IMR-90 (cell line): ENCODE measurements around the gene BATF2. TPM values are rescaled to one million over a fixed set of nuclear protein-coding genes. Genes with fewer than 3 reads are reported as not detected.
A peak's percentile ranks its signal among the peaks of the same experiment; 100 is the strongest.

ENCODE experiments used
- ATAC-seq: fragments of 200-7000 bp; cut with Tn5 transposase; 2 replicates; pipeline ENCODE4 v1.9.1; 2020; ENCODE audit warnings: low read depth, mild to moderate bottlenecking, moderate library complexity
- BruUV-seq: library from RNA; stranded (reverse); fragments of 400-500 nt; replicated peaks from 2 replicates; lab custom pipeline; 2021; lab: Mats Ljungman, UMichigan
- CTCF ChIA-PET: fragments of 300-600 bp; formaldehyde crosslinking; extraction: SDS; loops from one replicate; lab custom pipeline; 2021; ENCODE audit warnings: antibody characterized with exemption; lab: Yijun Ruan, JAX
- POLR2A ChIA-PET: fragments of 300-600 bp; sonication (Branson Sonifier 250); formaldehyde crosslinking; loops from one replicate; lab custom pipeline; 2022; ENCODE audit warnings: antibody characterized with exemption; ENCODE audit not compliant: unreplicated experiment; lab: Charles Lee
- DNase-seq: peaks from one replicate; pipeline ENCODE4 v3.0.0; 2013
- H2AFZ ChIP-seq: replicated peaks from 2 replicates; pipeline ENCODE3; 2013; ENCODE audit warnings: low read length, mild to moderate bottlenecking; ENCODE audit not compliant: poor library complexity
- H2AK5ac ChIP-seq: 2 replicates; pipeline ENCODE4 v1.6.1; 2013; ENCODE audit warnings: low read depth, low read length, inconsistent platforms
- H2AK9ac ChIP-seq: replicated peaks from 2 replicates; pipeline ENCODE3; 2013; ENCODE audit warnings: mild to moderate bottlenecking, low read depth, low read length, moderate library complexity; ENCODE audit not compliant: poor library complexity
- H2BK120ac ChIP-seq: 2 replicates; pipeline ENCODE4 v1.6.1; 2013; ENCODE audit warnings: low read depth, low read length, inconsistent platforms
- H2BK15ac ChIP-seq: 3 replicates; pipeline ENCODE4 v1.6.1; 2013; ENCODE audit warnings: low read depth, low read length, inconsistent platforms
- H2BK20ac ChIP-seq: 2 replicates; pipeline ENCODE4 v1.6.1; 2013; ENCODE audit warnings: low read depth, mild to moderate bottlenecking, inconsistent platforms, low read length, moderate library complexity
- H2BK5ac ChIP-seq: 2 replicates; pipeline ENCODE4 v1.6.1; 2013; ENCODE audit warnings: mild to moderate bottlenecking, low read depth, low read length, inconsistent platforms; ENCODE audit not compliant: poor library complexity, severe bottlenecking
- H3K14ac ChIP-seq: replicated peaks from 2 replicates; pipeline ENCODE4 v1.6.1; 2013; ENCODE audit warnings: low read depth, low read length, inconsistent platforms
- H3K18ac ChIP-seq: 2 replicates; pipeline ENCODE4 v1.6.1; 2013; ENCODE audit warnings: low read depth, low read length, control low read depth
- H3K23ac ChIP-seq: 2 replicates; pipeline ENCODE4 v1.6.1; 2013; ENCODE audit warnings: low read depth, low read length, inconsistent platforms
- H3K27ac ChIP-seq: 2 replicates; pipeline ENCODE4 v1.5.1; 2013; ENCODE audit warnings: mild to moderate bottlenecking, control low read depth, low read length; ENCODE audit not compliant: insufficient read depth
- H3K27me3 ChIP-seq: 2 replicates; pipeline ENCODE4 v1.6.1; 2013; ENCODE audit warnings: low read length; ENCODE audit not compliant: control insufficient read depth, insufficient read depth
- H3K36me3 ChIP-seq: 2 replicates; pipeline ENCODE4 v1.6.1; 2013; ENCODE audit warnings: low read length, mixed read lengths; ENCODE audit not compliant: control insufficient read depth, insufficient read depth
- H3K4ac ChIP-seq: 2 replicates; pipeline ENCODE4 v1.6.1; 2013; ENCODE audit warnings: low read depth, low read length, inconsistent platforms
- H3K4me1 ChIP-seq: 2 replicates; pipeline ENCODE4 v1.6.1; 2013; ENCODE audit warnings: low read length, mixed read lengths; ENCODE audit not compliant: control insufficient read depth, insufficient read depth
- H3K4me2 ChIP-seq: 2 replicates; pipeline ENCODE4 v1.6.1; 2013; ENCODE audit warnings: low read depth, mild to moderate bottlenecking, control low read depth, low read length, moderate library complexity
- H3K4me3 ChIP-seq: 2 replicates; pipeline ENCODE4 v1.5.1; 2013; ENCODE audit warnings: low read depth, mild to moderate bottlenecking, control low read depth, low read length, moderate library complexity; ENCODE audit not compliant: insufficient read depth
- H3K56ac ChIP-seq: 2 replicates; pipeline ENCODE4 v1.6.1; 2013; ENCODE audit warnings: low read length, inconsistent platforms; ENCODE audit not compliant: insufficient read depth; ENCODE audit errors: extremely low read depth
- H3K79me1 ChIP-seq, 2 experiments: 2 replicates each; pipeline ENCODE4 v1.6.1; 2013; ENCODE audit warnings: low read length in 2 of 2, inconsistent platforms in 1 of 2, low read depth in 1 of 2
- H3K9ac ChIP-seq: 2 replicates; pipeline ENCODE4 v1.6.1; 2013; ENCODE audit warnings: low read depth, low read length, control low read depth
- H3K9me1 ChIP-seq: 2 replicates; pipeline ENCODE4 v1.6.1; 2013; ENCODE audit warnings: low read length, inconsistent platforms; ENCODE audit not compliant: insufficient read depth
- H3K9me3 ChIP-seq: 2 replicates; pipeline ENCODE4 v1.6.1; 2013; ENCODE audit warnings: low read length; ENCODE audit not compliant: control insufficient read depth, insufficient read depth
- H4K20me1 ChIP-seq: 2 replicates; pipeline ENCODE4 v1.6.1; 2013; ENCODE audit warnings: low read length, inconsistent platforms; ENCODE audit not compliant: insufficient read depth
- H4K5ac ChIP-seq: 2 replicates; pipeline ENCODE4 v1.6.1; 2013; ENCODE audit warnings: mild to moderate bottlenecking, low read depth, low read length, control low read depth
- H4K8ac ChIP-seq, 2 experiments: 2 replicates each; pipeline ENCODE4 v1.6.1; 2013; ENCODE audit warnings: low read depth in 2 of 2, low read length in 2 of 2, control low read depth in 1 of 2, inconsistent platforms in 1 of 2
- H4K91ac ChIP-seq: 2 replicates; pipeline ENCODE4 v1.6.1; 2013; ENCODE audit warnings: low read depth, low read length, inconsistent platforms; ENCODE audit not compliant: insufficient read depth
- BHLHE40 ChIP-seq: fragments of 150-350 bp; IDR thresholded peaks from 2 replicates; pipeline ENCODE4 v1.6.1; 2016; ENCODE audit warnings: mild to moderate bottlenecking, low read depth, low read length
- CHD1 ChIP-seq: IDR thresholded peaks from 2 replicates; pipeline ENCODE4 v1.6.1; 2012; ENCODE audit warnings: low read depth, low read length, improper control_type of control experiment
- CTCF ChIP-seq: conservative IDR thresholded peaks from 2 replicates; pipeline ENCODE4 v1.5.1; 2012; ENCODE audit warnings: mild to moderate bottlenecking, low read depth, low read length, improper control_type of control experiment
- ELK1 ChIP-seq: fragments of 150-350 bp; IDR thresholded peaks from 2 replicates; pipeline ENCODE4 v1.6.1; 2016; ENCODE audit warnings: low read depth, mild to moderate bottlenecking, low read length, moderate library complexity, borderline replicate concordance
- FOS ChIP-seq: fragments of 150-350 bp; IDR thresholded peaks from 2 replicates; pipeline ENCODE4 v1.6.1; 2016; ENCODE audit warnings: low read depth, low read length
- MAFK ChIP-seq: IDR thresholded peaks from 2 replicates; pipeline ENCODE4 v1.6.1; 2012; ENCODE audit warnings: low read depth, low read length, improper control_type of control experiment
- NFE2L2 ChIP-seq: fragments of 150-350 bp; IDR thresholded peaks from 2 replicates; pipeline ENCODE4 v1.6.1; 2016; ENCODE audit warnings: low read depth, mild to moderate bottlenecking, low read length
- POLR2A ChIP-seq: IDR thresholded peaks from 2 replicates; pipeline ENCODE4 v1.6.1; 2012; ENCODE audit warnings: mild to moderate bottlenecking, low read depth, low read length
- RAD21 ChIP-seq: IDR thresholded peaks from 2 replicates; pipeline ENCODE4 v1.6.1; 2012; ENCODE audit warnings: low read length, improper control_type of control experiment
- RCOR1 ChIP-seq: IDR thresholded peaks from 2 replicates; pipeline ENCODE4 v1.6.1; 2012; ENCODE audit warnings: mild to moderate bottlenecking, low read length, improper control_type of control experiment; ENCODE audit not compliant: insufficient replicate concordance
- RFX5 ChIP-seq: IDR thresholded peaks from 2 replicates; pipeline ENCODE4 v1.8.0; 2012; ENCODE audit warnings: low read depth, mild to moderate bottlenecking, low read length, moderate library complexity
- SMC3 ChIP-seq: fragments of 150-350 bp; IDR thresholded peaks from 2 replicates; pipeline ENCODE4 v1.6.1; 2016; ENCODE audit warnings: low read depth, mild to moderate bottlenecking, antibody characterized with exemption, low read length, moderate library complexity
- USF2 ChIP-seq: fragments of 150-350 bp; IDR thresholded peaks from 2 replicates; pipeline ENCODE4 v1.6.1; 2017; ENCODE audit warnings: mild to moderate bottlenecking, antibody characterized with exemption, low read length, low read depth
- WGBS, 2 experiments: methylation state at CpG; one replicate each; pipeline versions ENCODE4 v1.1.5 to v1.1.7; 2013; ENCODE audit warnings: missing lambda C conversion rate in 2 of 2; ENCODE audit not compliant: insufficient read length in 1 of 2; ENCODE audit errors: extremely low coverage in 2 of 2; 5-methylcytosine and 5-hydroxymethylcytosine counted together
- dilution Hi-C: fragments of 300-500 bp; cut with HindIII; formaldehyde crosslinking; loops from one replicate; pipeline ENCODE4 v1.14.3; 2018; ENCODE audit warnings: low sequenced_read_pairs; ENCODE audit not compliant: unreplicated experiment
- in situ Hi-C: fragments of 300-500 bp; cut with MboI; formaldehyde crosslinking; loops from 3 replicates; pipeline ENCODE4 v1.14.3; 2019; ENCODE audit warnings: low sequenced_read_pairs, inconsistent platforms, mixed read lengths
- intact Hi-C: fragments of 100-400 bp; cut with micrococcal nuclease; formaldehyde crosslinking; loops from 2 replicates; pipeline ENCODE4 v1.10.0; 2022
- polyA plus RNA-seq, 3 experiments: library from polyadenylated mRNA; depleted of rRNA; stranded (reverse); fragments of >200 nt; gene quantifications; 2 replicates each; pipeline ENCODE4 v1.2.3, GENCODE V29; 2012; ENCODE audit warnings: low replicate concordance in 1 of 3
- total RNA-seq: library from RNA; depleted of rRNA; stranded (reverse); fragments of >200 nt; gene quantifications from 2 replicates; pipeline ENCODE4 v1.2.3, GENCODE V29; 2012

Gene BATF2
- total and polyA plus RNA-seq, 2 of the 4 experiments (the other 2 are of a cell fraction): 0.36 to 1.2 TPM

GRCh38 chr11:65042891-65043290 is 46.1 kb upstream of the BATF2 start:
- CTCF ChIA-PET: interaction anchor here (1.1 kb wide), 1 partner anchor 15 kb away, joined by 3 read pairs; no protein-coding TSS in a partner anchor

More at GRCh38 chr11:65042891-65043290, 46.1 kb upstream of the BATF2 start:
- in situ Hi-C loops: no loop called here
- Histone ChIP-seq H4K5ac (no peak overlapping the region), H2BK20ac (no peak overlapping the region), H3K27me3 (no peaks in the 10 kb centered on the region), H3K23ac (0 out of 2 replicates have a peak overlapping the region, but pooled peaks have one; percentile 38), H3K79me1 (peaks cover 17 to 37% of the 10 kb centered on the region in 2 experiments), H3K4me3 (no peak overlapping the region), H3K9me1 (peaks cover 13% of the 10 kb centered on the region; the same call in 1 of the 2 replicates), H3K4me2 (no peak overlapping the region), H2AK5ac (no peak overlapping the region), H4K8ac (no peak overlapping the region), H2BK5ac (no peak overlapping the region), H3K56ac (no peak overlapping the region), H3K4ac (no peak overlapping the region), H3K27ac (no peak overlapping the region), H3K14ac (no peak overlapping the region), H2AK9ac (no peak overlapping the region), H2BK120ac (no peak overlapping the region), H3K4me1 (no peaks in the 10 kb centered on the region), H3K9me3 (no peaks in the 10 kb centered on the region), H3K36me3 (peaks cover 13% of the 10 kb centered on the region), H2BK15ac (no peak overlapping the region), H4K20me1 (peaks cover 5% of the 10 kb centered on the region; the same call in 1 of the 2 replicates), H2AFZ (no peak overlapping the region), H3K9ac (no peak overlapping the region), H3K18ac (no peak overlapping the region), H4K91ac (no peak overlapping the region)
- no TSS peak for BruUV-seq
- no peak for DNase-seq
- ATAC-seq: no peak
- dilution Hi-C loops: no loop called here
- intact Hi-C loops: no loop called here
- POLR2A ChIA-PET: no interaction called here
- TF ChIP-seq MAFK (no peak), ELK1 (no peak), RAD21 (no peak), CHD1 (no peak), USF2 (no peak), BHLHE40 (no peak), NFE2L2 (no peak), FOS (no peak), RFX5 (no peak), CTCF (no peak), SMC3 (no peak), POLR2A (no peak), RCOR1 (no peak)
- 80% methylated on average over 2 of the region's 6 CpGs; no CpG with 5 or more reads in 1 of the 2 experiments for WGBS, 2 experiments
